Stimulated activated CD8-positive, alpha-beta memory T cell treated with anti-CD3 and anti-CD28 coated beads, Interleukin-7, amount 100 ng/mL, for 24 hours (primary cell): ENCODE data around the gene TSPAN5.
"Not testable (repeated sequence)": the region's sequence is repeated elsewhere in the genome, so short reads cannot be mapped to it uniquely, and the experiment has no call there.

Experiments used
- DNase-seq: peaks from one replicate; pipeline ENCODE4 v3.0.0-alpha.2; 2020; ENCODE audit warnings: low read depth

Gene TSPAN5

GRCh38 chr4:98496152-98496845 lies 162.1 kb downstream of the TSPAN5 start:
- DNase-seq: no peak

GRCh38 chr4:98493296-98493695 lies 165.1 kb downstream of the TSPAN5 start:
- no peak for DNase-seq

DNA sequence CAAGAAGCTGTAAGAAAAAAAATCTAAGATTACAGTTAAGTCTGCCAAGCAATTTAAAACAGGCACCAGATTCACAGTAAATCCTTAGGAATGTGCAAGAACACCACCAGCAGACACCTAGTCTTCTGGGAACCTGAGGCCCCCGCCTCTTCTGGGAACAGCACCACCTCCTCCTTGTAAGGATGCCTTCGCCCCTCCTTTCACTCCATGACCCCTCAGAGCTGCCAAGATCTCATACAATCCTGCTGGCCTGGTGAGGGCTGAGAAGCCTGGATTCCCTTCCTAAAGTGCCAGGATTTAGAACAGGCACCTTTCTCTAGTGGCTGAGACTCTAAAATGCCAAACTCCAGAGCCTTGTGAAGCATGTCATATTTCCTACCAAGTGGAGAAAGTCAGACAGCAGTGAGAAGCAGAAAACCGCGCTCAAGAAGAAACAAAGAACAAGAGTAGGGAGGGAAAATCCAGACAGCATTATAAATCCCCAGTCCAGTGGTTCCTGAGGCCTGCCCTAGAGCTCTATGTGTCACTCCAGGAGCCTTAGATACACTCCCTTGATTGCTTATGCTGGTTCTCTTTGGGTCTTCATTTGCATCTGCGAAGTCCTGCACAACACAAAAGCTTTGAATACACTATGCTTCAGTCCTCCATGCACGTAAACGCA lies 166.4 kb downstream of the TSPAN5 start:
- no peak for DNase-seq

DNA sequence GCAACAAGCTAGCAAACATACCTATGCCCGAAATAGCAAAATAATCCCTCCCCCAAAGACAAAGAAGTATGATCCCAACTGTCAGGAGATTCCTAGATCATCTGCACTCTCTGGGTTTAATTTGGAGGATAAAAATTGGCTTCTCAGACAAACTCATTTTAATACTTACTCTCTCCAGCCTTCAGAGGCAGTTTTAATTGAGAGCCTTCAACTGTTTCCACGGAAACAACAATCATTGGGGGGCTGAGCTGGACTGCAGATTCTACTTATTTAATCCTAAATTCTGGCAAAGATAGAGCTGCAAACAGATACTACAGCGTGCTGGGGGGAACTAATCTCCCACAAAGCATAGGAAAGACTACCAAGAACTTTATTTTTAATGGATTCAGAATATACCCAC lies 168.2 kb downstream of the TSPAN5 start:
- DNase-seq: no peak

DNA sequence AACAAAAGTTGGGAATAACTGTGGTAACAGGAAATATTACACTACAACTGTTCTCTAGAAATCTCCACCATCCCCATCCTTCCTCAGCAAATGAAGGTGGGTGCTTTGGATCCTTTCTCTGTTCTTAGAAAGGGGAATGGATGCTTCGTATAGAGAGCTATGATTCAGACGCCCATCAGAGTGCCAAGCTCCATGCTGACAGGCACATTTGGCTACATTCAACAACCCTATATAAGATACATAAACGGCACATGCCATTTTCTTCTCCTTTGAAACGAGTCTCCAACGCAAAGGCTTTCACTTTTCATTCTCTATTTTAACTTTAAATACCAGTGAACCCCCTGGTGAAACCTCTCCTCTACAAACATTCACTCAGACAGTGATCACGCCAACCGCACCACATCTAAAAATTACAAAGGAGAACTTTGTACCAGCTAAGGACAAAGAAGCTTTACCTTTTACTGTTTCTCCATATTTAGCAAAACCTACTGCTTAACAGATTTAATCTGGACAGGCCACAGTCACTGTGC lies 172.5 kb downstream of the TSPAN5 start:
- no peak for DNase-seq

DNA sequence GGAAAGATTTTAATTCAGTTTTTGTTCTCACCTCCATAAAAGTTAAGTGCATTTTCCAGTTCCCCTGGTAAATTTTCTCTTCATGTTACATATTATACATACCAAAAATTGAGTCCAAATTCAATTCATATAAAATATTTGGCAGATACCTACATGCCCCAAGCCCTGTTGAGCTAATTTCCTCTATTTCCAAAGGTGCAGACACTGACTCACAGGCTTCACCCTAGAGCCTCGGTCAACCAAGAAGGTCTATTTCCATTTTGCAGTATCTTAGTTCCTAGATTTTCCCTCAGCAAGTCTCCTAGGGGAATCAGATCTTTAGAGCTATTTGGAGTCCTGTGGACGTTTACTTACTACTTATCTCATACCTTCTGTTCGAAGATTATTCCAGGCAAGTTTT lies 174.4 kb downstream of the TSPAN5 start:
- no peak for DNase-seq

DNA sequence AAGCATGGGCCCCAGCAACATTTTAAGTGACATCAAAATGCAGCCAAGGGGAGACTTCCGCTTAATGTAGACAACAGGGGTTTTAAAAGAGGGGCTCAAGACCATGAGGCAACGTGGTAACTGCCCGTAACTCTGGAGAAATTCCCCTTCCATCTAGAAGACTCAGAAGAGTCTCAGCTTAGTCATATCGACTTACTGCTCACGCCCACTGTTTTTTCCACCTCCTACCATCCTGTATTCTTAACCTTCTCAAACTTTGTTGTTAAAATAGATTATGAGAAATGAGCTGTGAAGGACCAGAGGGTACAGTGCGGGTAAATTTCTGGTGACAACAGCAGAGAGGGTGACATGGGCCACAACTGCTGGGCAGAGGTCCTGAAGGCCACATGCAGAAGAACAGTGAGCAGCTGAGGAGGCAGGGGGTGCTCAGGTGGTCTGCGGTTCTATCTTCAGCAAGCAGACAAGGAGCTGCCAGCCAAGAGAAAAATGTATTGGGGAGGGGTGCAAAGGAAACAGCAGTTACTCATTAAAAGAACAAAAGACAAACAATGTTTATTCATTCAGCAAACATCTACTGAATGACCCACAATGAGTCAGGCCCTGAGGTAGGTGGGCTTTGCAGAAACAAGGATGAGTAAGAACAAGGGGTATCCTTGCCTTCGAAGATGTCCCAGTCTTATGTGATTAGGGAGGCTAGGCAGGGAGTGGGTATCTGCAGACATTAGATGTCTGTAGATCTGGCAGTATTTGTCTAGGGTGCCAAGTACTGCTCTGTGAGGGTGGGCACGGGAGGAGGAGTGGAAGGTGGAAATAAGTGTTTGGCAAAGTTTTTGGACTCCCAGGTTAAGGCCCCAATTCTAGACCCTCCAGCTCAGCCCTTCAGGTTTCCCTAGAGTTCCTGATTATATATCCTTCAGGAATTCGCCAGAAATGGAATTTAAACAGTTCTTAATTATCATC lies 175.3 kb downstream of the TSPAN5 start:
- DNase-seq: no peak

- DNase-seq: no peak
Measured at GRCh38 chr4:98482503-98482846, 175.9 kb downstream of the TSPAN5 start.

DNA sequence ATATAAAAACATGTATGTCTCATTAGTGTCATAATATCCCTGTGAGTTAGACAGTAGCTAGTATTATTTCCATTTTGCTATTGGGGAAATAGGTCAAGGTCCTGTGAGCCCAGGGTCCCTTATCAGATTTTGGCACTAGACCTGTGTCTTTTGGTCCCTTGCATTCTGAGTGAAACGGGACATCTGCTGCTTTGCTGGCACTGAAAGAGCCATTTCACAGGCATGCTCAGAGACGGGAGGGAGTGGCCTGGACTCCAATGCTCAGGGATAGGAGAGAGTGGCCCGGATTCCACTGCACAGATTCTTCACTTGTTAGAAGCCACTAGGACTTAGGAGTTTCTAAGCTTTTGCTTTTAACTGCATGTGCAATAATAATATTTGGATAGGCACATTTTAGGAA lies 177.2 kb downstream of the TSPAN5 start:
- no peak for DNase-seq

DNA sequence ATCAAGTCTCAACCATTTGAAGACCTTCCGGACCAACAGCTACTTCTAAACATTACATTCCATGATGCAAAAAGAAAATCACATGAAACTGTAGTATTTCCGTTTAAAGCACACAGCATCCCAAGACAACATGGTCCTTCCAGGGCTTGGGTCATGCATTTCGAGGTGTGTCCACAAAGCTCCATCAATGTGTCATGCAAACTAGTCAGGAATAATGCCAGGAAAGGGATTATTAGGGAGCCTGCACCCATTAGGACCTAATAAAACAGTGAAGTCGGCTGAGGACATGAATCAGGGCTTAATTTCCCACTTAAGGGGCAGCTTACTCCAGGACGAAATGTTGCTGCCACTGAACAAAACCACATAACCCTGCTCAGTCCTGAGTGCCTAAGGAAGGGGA lies 177.9 kb downstream of the TSPAN5 start:
- DNase-seq: no peak

GRCh38 chr4:98479590-98479989 lies 178.8 kb downstream of the TSPAN5 start:
- DNase-seq: not testable (repeated sequence)

- no peak for DNase-seq
Measured at GRCh38 chr4:98476891-98477290, 181.5 kb downstream of the TSPAN5 start.

- no peak for DNase-seq
Measured at GRCh38 chr4:98474408-98474844, 184.0 kb downstream of the TSPAN5 start.

DNA sequence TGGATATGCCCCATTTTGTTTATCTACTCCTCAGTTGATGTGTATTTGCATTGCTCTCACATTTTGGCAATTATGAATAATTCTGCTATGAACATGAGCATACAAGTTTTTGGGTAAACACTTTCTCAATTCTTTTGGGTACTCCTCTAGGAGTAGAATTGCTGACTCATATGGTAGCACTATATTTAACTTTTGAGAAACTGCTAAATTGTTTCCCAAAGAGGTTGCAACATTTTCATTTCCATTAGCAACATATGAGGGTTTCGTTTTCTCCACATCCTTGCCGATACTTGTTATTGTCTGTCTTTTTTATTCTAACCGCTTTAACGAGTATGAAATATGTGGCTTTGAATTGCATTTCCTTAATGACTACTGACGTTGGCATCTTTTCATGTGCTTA lies 185.4 kb downstream of the TSPAN5 start:
- DNase-seq: no peak

DNA sequence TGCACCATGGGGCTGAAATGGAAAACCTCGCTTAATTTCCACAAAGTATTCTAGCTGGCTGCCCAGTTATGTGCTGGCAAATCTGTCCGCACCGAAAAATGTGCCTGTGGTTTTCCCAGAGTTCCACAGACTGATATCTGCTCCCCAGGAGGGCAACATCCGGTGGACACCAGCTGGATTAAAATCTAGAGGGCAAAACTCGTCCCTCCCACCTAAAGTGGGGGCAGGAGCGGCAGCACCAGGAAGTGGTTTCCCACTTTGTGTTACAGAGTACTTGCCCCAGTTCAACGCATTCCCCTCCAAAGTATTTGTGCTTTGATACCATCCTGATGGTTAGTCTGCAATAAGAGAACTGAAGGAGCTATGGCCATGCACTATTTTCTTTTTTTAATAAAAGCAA lies 187.6 kb downstream of the TSPAN5 start:
- DNase-seq: no peak

GRCh38 chr4:98470366-98470765 lies 188.0 kb downstream of the TSPAN5 start:
- DNase-seq: no peak

DNA sequence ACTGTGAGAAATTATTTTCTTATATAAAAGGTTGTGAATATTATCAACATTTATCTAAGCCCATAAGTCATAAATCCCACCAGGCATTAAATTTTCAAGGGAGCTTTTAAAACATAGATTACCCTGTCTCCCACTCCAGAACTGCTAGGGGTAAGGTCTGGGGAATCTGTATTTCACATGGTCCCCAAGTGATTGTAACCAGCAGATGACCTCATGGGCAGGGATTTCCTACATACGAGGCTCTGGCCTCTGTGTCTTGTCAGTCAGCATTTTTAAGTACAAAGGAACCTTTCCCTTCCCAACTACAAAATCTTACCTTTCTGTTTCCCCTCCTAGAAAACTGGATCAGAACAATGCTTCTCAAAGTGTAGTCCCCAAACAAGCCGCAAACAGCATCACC lies 188.6 kb downstream of the TSPAN5 start:
- no peak for DNase-seq

GRCh38 chr4:98468709-98469108 lies 189.7 kb downstream of the TSPAN5 start:
- DNase-seq: no peak

DNA sequence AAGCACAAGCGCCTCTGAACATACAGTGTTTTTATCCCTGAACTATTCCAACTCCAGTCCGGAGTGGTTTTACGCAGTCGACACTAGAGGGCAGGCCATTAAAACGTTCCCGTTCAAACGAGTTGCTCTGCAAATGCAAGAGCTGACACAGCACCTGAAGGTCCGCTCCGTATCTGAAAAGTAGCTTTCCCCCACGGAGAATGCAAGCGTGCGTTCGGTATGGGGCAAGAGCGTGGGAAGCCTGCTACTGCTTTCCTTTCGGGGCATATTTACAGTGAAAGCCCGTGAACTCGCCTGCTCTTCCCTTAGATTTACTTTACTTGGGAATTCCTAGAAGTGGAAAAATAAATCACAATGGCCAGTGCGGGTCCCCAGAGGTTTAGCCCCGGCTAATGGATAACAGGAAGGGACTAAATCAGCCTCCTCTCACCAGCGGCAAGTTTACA lies 190.8 kb downstream of the TSPAN5 start:
- peak; percentile 41 for DNase-seq

DNA sequence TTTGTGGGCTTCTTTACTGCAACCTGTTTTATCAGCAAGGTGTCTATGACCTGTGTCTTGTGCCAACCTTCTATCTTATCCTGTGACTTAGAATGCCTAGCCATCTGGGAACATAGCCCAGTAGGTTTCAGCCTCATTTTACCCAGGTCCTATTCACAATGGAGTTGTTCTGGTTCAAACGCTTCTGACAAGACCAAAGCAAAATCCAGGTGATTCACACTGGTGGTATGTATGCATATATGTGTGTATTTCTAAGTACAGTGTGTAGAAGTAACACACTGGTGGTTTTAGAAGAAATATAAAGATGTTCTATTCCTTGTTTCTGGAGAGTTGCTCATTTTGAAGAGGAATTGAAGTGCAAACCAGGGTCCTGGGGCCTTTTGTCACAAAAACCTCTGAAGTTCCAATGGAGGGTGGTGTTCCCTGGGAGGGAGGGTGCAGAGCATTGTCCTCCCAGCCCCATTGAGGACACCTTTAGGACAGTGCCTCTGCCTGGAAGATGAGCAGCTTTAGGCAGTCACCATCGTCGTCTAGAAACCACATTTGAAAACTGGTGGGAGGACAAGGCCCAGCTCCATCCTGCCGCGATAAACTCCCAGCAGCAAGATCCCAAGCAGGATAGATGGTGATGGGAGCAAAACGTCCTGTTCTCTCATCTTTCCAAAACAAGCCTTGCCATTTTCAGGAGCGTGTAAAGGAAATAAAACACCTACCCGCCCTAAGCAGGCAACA lies 191.4 kb downstream of the TSPAN5 start:
- no peak for DNase-seq

- no peak for DNase-seq
Measured at GRCh38 chr4:98462487-98462886, 195.9 kb downstream of the TSPAN5 start.
